Measurements from ENCODE around the gene ASH1L. TPM values are rescaled to one million over a fixed set of nuclear protein-coding genes. Genes with fewer than 3 reads are reported as not detected.
A peak's percentile ranks its signal among the peaks of the same experiment; 100 is the strongest.

The ASH1L gene
- total RNA-seq, 1 donor from 2014 or later: 43.7 TPM

GRCh38 chr1:155327981-155328380 lies 234.6 kb downstream of the ASH1L start:
- Mint-ChIP-seq H3K9me3 (no peaks in the 10 kb centered on the region), H3K36me3 (peaks cover 10% of the 10 kb centered on the region), H3K27ac (no peak overlapping the region), H3K4me1 (ENCODE audit: unreplicated experiment) (peaks cover 8% of the 10 kb centered on the region), H3K27me3 (no peaks in the 10 kb centered on the region), H3K4me3 (peak overlapping the region; percentile 25)
- peak; percentile 44 for DNase-seq (ENCODE audit: extremely low spot score, unreplicated experiment)
- TF ChIP-seq, protein P1, sequence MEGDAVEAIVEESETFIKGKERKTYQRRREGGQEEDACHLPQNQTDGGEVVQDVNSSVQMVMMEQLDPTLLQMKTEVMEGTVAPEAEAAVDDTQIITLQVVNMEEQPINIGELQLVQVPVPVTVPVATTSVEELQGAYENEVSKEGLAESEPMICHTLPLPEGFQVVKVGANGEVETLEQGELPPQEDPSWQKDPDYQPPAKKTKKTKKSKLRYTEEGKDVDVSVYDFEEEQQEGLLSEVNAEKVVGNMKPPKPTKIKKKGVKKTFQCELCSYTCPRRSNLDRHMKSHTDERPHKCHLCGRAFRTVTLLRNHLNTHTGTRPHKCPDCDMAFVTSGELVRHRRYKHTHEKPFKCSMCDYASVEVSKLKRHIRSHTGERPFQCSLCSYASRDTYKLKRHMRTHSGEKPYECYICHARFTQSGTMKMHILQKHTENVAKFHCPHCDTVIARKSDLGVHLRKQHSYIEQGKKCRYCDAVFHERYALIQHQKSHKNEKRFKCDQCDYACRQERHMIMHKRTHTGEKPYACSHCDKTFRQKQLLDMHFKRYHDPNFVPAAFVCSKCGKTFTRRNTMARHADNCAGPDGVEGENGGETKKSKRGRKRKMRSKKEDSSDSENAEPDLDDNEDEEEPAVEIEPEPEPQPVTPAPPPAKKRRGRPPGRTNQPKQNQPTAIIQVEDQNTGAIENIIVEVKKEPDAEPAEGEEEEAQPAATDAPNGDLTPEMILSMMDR (conservative IDR thresholded peaks at IDR 0.05): no peak

- Mint-ChIP-seq H3K4me3 (no peak overlapping the region), H3K9me3 (no peaks in the 10 kb centered on the region), H3K27me3 (no peaks in the 10 kb centered on the region), H3K27ac (no peak overlapping the region), H3K36me3 (peaks cover 10% of the 10 kb centered on the region), H3K4me1 (ENCODE audit: unreplicated experiment) (peaks cover 17% of the 10 kb centered on the region)
- no peak for DNase-seq (ENCODE audit: extremely low spot score, unreplicated experiment)
- TF ChIP-seq, protein P1 (conservative IDR thresholded peaks at IDR 0.05): no peak
These were observed 236.0 kb downstream of the ASH1L start for GRCh38 chr1:155326631-155327037.

DNA sequence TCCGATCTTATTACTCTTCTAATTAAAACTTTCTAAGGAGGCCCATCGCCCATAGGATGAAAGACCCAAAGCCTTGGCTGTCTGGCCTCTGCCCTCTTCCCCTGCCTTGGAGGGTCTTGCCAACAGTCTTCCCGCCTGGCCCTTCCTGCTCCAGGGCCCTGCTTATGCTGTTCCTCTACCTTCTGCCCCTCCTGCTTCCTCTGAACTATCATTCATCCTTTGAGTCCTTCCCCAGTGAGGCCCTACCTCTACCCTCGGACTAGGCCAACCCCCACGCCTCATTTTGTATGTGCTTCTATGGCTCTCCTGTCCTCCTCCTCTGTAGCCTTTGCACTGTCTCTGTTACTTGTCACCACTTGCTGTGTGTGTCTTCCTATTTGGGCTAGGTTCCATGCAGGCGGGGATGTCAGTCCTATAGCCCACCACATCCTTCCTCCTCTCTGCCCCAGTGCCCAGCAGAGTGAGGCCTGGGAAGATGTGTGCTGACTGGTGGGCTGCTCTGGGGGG lies 236.5 kb downstream of the ASH1L start:
- TF ChIP-seq, protein P1 (conservative IDR thresholded peaks at IDR 0.05): no peak
- Mint-ChIP-seq H3K27me3 (no peaks in the 10 kb centered on the region), H3K36me3 (peaks cover 7% of the 10 kb centered on the region), H3K4me3 (peak overlapping the region; percentile 81), H3K4me1 (ENCODE audit: unreplicated experiment) (peaks cover 20% of the 10 kb centered on the region), H3K27ac (peak overlapping the region; percentile 55), H3K9me3 (no peaks in the 10 kb centered on the region)
- DNase-seq (ENCODE audit: extremely low spot score, unreplicated experiment): no peak

- peaks cover 20% of the 10 kb centered on the region for H3K4me1 Mint-ChIP-seq (ENCODE audit: unreplicated experiment)
- peak overlapping the region; percentile 81 for H3K4me3 Mint-ChIP-seq
These were observed 237.1 kb downstream of the ASH1L start for GRCh38 chr1:155325603-155325893.

DNA sequence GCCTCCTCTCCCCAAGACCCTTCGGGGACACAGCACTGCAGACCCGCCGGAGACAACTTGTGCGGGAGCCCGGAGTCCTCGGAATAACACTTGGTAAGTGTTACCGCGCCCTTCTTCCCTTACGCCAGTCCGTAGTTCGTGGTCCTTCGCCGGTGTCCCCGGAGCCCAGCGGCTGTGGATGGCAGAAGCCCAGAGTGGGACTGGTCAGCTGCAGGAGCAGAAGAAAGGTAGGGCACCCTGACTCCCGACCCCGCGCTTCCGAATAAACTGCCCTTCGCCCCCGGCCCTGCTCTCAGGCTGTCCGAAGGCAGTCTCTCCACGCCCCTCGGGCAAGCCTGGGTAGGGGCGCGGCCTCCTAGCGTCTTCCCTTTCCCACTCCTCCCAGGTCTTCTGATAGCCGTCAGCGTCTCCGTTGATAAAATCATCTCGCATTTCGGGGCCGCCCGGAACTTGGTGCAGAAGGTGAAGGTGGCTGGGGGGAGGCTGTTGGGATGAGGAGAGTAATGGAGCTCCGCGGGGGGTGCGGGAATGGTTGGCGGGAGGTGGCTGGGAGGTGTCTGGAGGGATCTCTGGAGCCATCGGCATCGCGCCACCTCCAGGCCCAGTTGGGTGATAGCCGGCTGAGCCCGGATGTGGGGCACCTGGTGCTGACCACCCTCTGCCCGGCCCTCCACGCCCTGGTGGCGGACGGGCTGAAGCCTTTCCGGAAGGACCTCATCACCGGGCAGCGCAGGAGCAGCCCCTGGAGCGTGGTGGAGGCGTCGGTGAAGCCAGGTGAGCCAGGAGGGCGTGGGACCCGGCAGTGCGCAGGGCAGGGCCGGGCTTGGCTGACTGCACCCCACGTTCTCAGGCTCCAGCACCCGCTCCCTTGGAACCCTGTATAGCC lies 237.6 kb downstream of the ASH1L start:
- H3K27ac Mint-ChIP-seq: peak overlapping the region; percentile 61
- no peaks in the 10 kb centered on the region for H3K9me3 Mint-ChIP-seq
- no peaks in the 10 kb centered on the region for H3K36me3 Mint-ChIP-seq
- peaks cover 26% of the 10 kb centered on the region for H3K4me1 Mint-ChIP-seq (ENCODE audit: unreplicated experiment)
- TF ChIP-seq, protein P1 (conservative IDR thresholded peaks at IDR 0.05): peak; percentile 68
- H3K4me3 Mint-ChIP-seq: peak overlapping the region; percentile 90
- no peak for DNase-seq (ENCODE audit: extremely low spot score, unreplicated experiment)
- no peaks in the 10 kb centered on the region for H3K27me3 Mint-ChIP-seq

More at GRCh38 chr1:155325603-155325893, 237.1 kb downstream of the ASH1L start:
- H3K27me3 Mint-ChIP-seq: no peaks in the 10 kb centered on the region
- no peak for DNase-seq (ENCODE audit: extremely low spot score, unreplicated experiment)
- no peaks in the 10 kb centered on the region for H3K9me3 Mint-ChIP-seq
- peak overlapping the region; percentile 55 for H3K27ac Mint-ChIP-seq
- peaks cover 1% of the 10 kb centered on the region for H3K36me3 Mint-ChIP-seq
- TF ChIP-seq, protein P1 (conservative IDR thresholded peaks at IDR 0.05): no peak
